Activated naive CD4-positive, alpha-beta T cell treated with anti-CD3 and anti-CD28 coated beads, Interleukin-2, amount 50 U/mL, for 72 hours (primary cell): Measurements from ENCODE around the gene TUNAR. TPM values are rescaled to one million over a fixed set of nuclear protein-coding genes. Genes with fewer than 3 reads are reported as not detected.

ENCODE experiments used
- ATAC-seq, 2 donors: fragments of 150-1000 bp; cut with Tn5 transposase; 2 replicates each; pipeline ENCODE4 v1.10.0; 2021; ENCODE audit warnings: mild to moderate bottlenecking in 2 of 2, moderate library complexity in 2 of 2
- DNase-seq, 2 donors: peaks; one replicate each; pipeline ENCODE4 v3.0.0; 2021 to 2022; ENCODE audit warnings: low spot score in 2 of 2
- H3K27ac Mint-ChIP-seq, 2 donors: one replicate each; pipeline ENCODE4 v1.8.0; 2022; ENCODE audit warnings: mild to moderate bottlenecking in 2 of 2, mixed read lengths in 2 of 2
- H3K36me3 Mint-ChIP-seq, 2 donors: one replicate each; pipeline ENCODE4 v1.8.0; 2022; ENCODE audit warnings: mixed read lengths in 2 of 2
- H3K9me3 Mint-ChIP-seq, 2 donors: one replicate each; pipeline ENCODE4 v1.8.0; 2022; ENCODE audit warnings: mixed read lengths in 2 of 2
- total RNA-seq, 2 donors: library from RNA; stranded (reverse); gene quantifications; one replicate each; pipeline ENCODE4 v1.2.3, GENCODE V29; 2022

TUNAR gene
- total RNA-seq, 2 donors from 2014 or later: not detected

GRCh38 chr14:95895720-95896119, 19.1 kb downstream of the TUNAR start:
- ATAC-seq (peak in 1 of 2 donors; percentile 43), DNase-seq (peak in 1 of 2 donors; percentile 16)
- Mint-ChIP-seq H3K9me3 (no peaks in the 10 kb centered on the region), H3K27ac (no peak overlapping the region), H3K36me3 (no peaks in the 10 kb centered on the region)

GRCh38 chr14:95896498-95897135, 20.0 kb downstream of the TUNAR start:
- no peak for ATAC-seq
- Mint-ChIP-seq H3K27ac (no peak overlapping the region), H3K9me3 (no peaks in the 10 kb centered on the region), H3K36me3 (no peaks in the 10 kb centered on the region)
- DNase-seq: no peak

DNA sequence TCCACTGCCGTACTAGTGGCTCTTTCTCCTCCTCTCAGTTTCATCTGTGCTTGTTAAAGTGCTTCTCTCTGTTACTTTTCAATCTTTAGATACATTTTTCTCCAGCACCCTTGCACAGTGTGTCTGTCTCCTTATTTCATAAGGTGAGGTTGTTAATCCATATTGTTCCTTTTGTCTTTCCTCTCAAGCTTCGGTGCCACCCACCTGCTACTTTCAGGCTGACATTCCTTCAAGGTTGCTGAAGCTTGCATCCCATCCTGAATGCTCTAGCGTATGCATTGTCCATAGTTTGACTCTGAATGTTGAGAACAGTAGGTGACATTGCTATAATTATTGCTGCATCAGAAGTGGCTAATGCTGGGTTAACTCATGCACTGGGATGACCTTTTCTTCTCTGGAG, 20.6 kb downstream of the TUNAR start:
- H3K27ac Mint-ChIP-seq: no peak overlapping the region
- no peaks in the 10 kb centered on the region for H3K36me3 Mint-ChIP-seq
- DNase-seq (no peak), ATAC-seq (no peak)
- no peaks in the 10 kb centered on the region for H3K9me3 Mint-ChIP-seq

GRCh38 chr14:95901054-95901453, 24.4 kb downstream of the TUNAR start:
- ATAC-seq (no peak), DNase-seq (no peak)
- no peaks in the 10 kb centered on the region for H3K9me3 Mint-ChIP-seq
- H3K27ac Mint-ChIP-seq: no peak overlapping the region
- H3K36me3 Mint-ChIP-seq: no peaks in the 10 kb centered on the region

- no peak for ATAC-seq
- H3K27ac Mint-ChIP-seq: no peak overlapping the region
These were observed 25.7 kb downstream of the TUNAR start for GRCh38 chr14:95902273-95902826.

GRCh38 chr14:95903165-95903564, 26.5 kb downstream of the TUNAR start:
- DNase-seq (no peak), ATAC-seq (no peak)
- Mint-ChIP-seq H3K36me3 (no peaks in the 10 kb centered on the region), H3K9me3 (no peaks in the 10 kb centered on the region), H3K27ac (no peak overlapping the region)

More at GRCh38 chr14:95902273-95902826, 25.7 kb downstream of the TUNAR start:
- H3K36me3 Mint-ChIP-seq: no peaks in the 10 kb centered on the region
- no peaks in the 10 kb centered on the region for H3K9me3 Mint-ChIP-seq
- no peak for DNase-seq

DNA sequence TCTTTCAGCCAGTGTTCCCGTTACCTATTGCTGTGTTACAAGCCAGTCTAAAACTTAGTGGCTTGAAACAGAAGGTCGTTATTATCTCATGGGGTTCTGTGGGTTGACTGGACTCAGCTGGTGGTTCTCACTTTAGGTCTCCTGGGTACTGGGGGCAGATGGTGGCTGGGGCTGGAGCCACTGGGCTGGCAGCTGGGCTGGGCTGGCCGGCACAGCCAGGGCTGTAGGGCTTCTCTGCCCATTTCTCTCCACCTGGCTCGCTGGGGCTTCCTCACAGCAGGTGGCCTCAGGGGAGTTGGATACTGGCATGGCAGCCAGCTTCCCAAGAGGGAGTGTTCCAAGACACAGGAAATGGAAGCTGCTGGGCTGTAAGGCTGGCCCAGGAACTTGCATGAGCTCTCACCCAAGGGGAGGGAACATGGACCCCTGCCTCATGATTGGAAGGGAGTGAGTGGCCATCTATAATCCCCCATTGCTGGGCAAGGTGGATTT, 27.0 kb downstream of the TUNAR start:
- H3K27ac Mint-ChIP-seq: no peak overlapping the region
- H3K36me3 Mint-ChIP-seq: no peaks in the 10 kb centered on the region
- H3K9me3 Mint-ChIP-seq: no peaks in the 10 kb centered on the region
- DNase-seq (no peak), ATAC-seq (no peak)

- no peak for ATAC-seq
- no peak for DNase-seq
- Mint-ChIP-seq H3K9me3 (no peaks in the 10 kb centered on the region), H3K27ac (no peak overlapping the region), H3K36me3 (no peaks in the 10 kb centered on the region)
These were observed 30.0 kb downstream of the TUNAR start for GRCh38 chr14:95906591-95906990.

DNA sequence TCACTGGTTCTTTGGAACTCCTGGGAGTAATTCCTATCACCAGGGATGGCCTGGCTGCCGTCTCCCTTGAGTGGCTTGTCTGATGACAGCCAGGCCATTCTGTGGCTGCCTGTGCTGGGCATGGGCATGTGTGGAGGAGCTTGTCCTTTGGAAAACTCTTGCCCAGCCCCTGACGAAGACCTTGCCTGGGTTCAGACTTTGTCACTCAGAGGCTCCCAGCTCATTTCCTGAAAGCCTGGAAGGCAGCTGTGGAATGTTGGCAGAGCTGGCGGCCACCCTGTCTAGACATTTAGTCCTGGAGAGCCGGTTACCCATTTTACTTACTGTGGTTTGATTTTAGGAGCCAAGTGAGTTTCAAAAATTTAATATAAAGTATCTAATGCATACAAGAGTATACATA, 34.0 kb downstream of the TUNAR start:
- DNase-seq: no peak
- ATAC-seq: no peak
- Mint-ChIP-seq H3K27ac (no peak overlapping the region), H3K9me3 (no peaks in the 10 kb centered on the region), H3K36me3 (no peaks in the 10 kb centered on the region)

DNA sequence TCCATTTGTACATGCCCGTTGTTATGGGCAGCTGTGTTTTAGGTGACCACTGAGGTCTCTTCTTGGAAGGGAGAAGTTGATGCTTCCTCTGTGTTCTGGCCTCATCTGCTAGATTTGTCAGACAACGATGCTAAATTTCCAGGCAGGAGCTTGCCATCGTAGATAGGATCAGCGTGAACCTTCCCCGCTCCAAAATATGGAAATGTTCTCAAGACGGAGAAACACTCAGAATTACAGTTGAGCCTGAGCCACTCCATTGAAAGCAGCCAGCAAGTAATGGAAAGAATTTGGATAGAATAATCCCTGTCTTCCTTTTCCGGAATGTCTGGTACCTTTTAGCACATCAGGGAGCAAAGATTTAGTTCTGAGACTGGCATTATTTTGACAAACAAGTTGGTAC, 34.8 kb downstream of the TUNAR start:
- no peaks in the 10 kb centered on the region for H3K9me3 Mint-ChIP-seq
- H3K36me3 Mint-ChIP-seq: no peaks in the 10 kb centered on the region
- no peak overlapping the region for H3K27ac Mint-ChIP-seq

DNA sequence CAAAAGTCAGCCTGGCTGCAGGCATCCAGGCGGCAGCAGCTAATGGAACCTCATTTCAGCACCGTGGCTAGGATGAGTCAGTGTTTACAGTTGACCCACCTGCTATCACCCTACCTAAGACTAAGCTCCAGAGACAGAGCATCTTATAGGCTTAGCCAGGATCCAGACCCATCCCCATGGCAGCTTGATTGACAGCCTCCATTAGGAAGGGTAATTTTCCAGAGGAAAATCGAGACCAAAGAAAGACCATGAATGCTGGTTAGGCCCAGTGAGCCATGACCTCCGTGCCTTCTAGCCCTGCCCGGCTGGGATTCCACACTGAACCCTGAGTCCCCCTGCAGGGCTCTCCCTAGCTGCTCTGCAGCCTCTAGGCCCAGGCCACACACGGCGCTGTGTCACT, 38.7 kb downstream of the TUNAR start:
- Mint-ChIP-seq H3K36me3 (no peaks in the 10 kb centered on the region), H3K27ac (no peak overlapping the region)
- ATAC-seq: no peak

More for the DNA sequence above, 34.8 kb downstream of the TUNAR start:
- DNase-seq (no peak), ATAC-seq (no peak)

DNA sequence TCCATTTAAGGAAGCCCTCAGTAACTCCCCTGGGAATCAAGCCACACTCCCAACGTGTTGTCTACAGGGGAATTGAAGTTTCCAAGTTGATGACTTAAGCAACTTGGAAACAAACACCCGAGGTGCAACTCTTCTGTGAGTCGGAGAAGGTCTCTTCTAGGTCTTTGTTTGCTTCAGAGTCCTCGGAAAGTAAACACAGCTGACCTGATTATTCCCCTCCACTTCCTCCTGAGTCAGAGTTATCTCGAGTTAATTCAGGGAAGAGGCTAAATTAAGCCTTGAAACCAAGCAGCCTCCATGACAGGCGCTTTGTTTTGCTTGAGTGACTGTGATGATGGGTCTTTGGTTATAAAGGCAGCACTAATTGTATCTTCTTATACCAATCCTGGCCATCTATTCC, 41.8 kb downstream of the TUNAR start:
- Mint-ChIP-seq H3K9me3 (no peaks in the 10 kb centered on the region), H3K36me3 (no peaks in the 10 kb centered on the region), H3K27ac (no peak overlapping the region)
- ATAC-seq: no peak
- no peak for DNase-seq

More for the DNA sequence above, 38.7 kb downstream of the TUNAR start:
- DNase-seq: no peak
- no peaks in the 10 kb centered on the region for H3K9me3 Mint-ChIP-seq

DNA sequence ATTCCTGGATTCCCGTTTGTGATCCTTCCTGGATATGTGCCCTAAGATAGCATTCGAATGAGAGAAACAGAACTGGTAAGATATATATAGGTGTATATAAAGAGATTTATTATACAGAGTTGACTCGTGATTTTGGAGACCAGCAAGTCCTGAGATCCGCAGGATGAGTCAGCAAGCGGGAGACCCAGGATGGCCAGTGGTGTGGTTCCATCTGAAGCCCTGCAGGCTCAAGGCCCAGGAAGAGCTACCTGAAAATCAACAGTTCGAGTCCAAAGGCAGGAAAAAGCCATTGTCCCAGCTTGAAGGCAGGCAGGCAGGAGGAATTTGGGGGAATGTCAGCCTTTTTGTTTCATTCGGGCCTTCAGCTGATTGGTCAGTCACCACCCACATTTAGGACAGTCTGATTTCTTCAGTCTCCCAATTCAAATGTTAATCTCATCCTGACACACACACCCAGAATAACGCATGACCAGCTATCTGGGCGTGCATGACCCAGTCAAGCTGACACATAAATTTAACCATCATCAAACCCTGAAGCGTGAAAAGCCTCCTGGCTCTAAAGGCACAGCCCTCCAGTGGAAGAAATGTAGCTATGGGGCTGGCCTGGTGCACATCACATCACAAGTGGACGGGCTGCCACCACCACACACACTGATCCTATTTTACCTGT, 44.3 kb downstream of the TUNAR start:
- no peaks in the 10 kb centered on the region for H3K9me3 Mint-ChIP-seq
- no peaks in the 10 kb centered on the region for H3K36me3 Mint-ChIP-seq

DNA sequence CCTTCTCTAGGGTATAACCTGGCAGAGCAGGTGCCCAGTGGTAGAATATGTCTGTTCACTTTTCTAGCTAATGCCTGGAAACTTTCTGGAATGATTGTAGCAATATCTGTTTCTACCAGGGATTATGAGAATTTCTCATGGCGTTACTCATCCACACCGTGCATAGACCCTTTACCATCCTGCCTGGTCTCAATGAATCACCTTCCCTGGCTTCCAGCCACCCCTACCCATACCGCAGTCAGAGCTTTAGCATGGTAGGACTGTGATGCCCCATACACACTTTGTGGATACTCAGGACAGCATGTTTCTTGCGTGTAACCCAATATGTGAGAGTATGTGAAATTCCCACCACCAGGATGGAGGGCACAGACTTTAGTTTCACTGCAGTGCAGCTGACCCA, 45.4 kb downstream of the TUNAR start:
- Mint-ChIP-seq H3K27ac (no peak overlapping the region), H3K9me3 (no peaks in the 10 kb centered on the region), H3K36me3 (no peaks in the 10 kb centered on the region)
- DNase-seq (no peak), ATAC-seq (no peak)

More for the DNA sequence above, 44.3 kb downstream of the TUNAR start:
- no peak for ATAC-seq
- DNase-seq: no peak
- no peak overlapping the region for H3K27ac Mint-ChIP-seq

- Mint-ChIP-seq H3K27ac (no peak overlapping the region), H3K9me3 (no peaks in the 10 kb centered on the region), H3K36me3 (no peaks in the 10 kb centered on the region)
- DNase-seq (no peak), ATAC-seq (no peak)
These were observed 52.1 kb downstream of the TUNAR start for GRCh38 chr14:95928751-95929150.

GRCh38 chr14:95931384-95931783, 54.8 kb downstream of the TUNAR start:
- DNase-seq (no peak), ATAC-seq (no peak)
- Mint-ChIP-seq H3K27ac (no peak overlapping the region), H3K9me3 (peaks cover 8 to 9% of the 10 kb centered on the region in 2 donors), H3K36me3 (no peaks in the 10 kb centered on the region)

DNA sequence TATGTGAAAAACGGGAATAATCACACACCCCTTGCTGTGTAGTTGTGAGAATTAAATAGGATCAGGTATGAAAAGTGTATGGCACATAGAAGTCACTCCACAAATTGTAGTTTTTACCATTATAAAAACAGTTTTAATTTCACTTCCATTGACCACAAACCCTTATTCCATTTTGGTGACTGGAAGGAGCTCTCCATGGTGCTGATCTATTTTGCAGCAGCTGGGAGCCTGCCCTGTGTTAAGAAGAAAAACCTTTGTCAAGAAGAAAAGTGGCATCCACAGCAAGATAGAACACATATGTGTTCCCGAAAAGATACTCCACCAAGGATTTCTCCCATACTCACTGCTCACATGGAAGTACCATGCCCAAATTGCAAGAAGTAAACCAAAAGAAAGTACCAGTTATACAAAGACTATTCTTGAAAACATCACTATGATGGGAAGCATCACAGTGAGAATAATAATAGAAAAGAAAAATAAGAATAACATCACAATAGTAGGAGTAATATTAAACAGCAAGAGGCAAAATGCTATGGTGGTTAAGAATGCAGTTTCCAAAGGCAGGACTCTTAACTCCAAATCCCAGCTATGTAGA, 58.7 kb downstream of the TUNAR start:
- Mint-ChIP-seq H3K27ac (no peak overlapping the region), H3K36me3 (no peaks in the 10 kb centered on the region), H3K9me3 (peaks cover 11 to 16% of the 10 kb centered on the region in 2 donors)
- ATAC-seq (no peak), DNase-seq (peak in 1 of 2 donors; percentile 7)
